HT1080 (cell line): ENCODE results near the gene MTURN. TPM values are rescaled to one million over a fixed set of nuclear protein-coding genes. Genes with fewer than 3 reads are reported as not detected.

Source experiments
- DNase-seq: peaks from one replicate; pipeline ENCODE4 v3.0.0-alpha.2; 2015; ENCODE audit warnings: low read depth
- total RNA-seq: library from RNA; depleted of rRNA; stranded (reverse); fragments of >200 nt; shearing (Covaris generic); gene quantifications from 2 replicates; pipeline ENCODE4 v1.2.3, GENCODE V29; 2014

MTURN gene
- total RNA-seq, 1 experiment from 2014 or later = 2.4 TPM

GRCh38 chr7:30159698-30160143, 24.9 kb downstream of the MTURN start:
- peak; percentile 64 for DNase-seq

DNA sequence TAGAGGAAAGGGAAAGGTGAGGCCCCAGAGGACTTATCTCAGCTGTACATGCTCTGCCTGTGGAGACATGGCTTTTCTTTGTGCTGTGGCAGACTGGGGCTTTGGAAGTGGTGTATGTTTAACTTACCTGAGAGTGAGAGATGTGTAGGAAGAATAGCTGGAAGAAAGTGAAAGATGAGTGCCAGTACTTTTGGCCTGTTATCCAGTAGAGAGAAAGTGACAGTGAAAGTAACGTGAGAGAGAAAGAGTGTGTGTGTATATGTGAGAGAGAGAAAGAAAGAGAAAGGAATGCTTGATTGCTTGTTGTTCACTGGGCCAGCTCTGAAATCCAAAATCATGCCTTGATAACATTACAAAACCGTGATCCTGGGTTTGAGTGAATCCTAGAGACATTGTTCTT, 25.5 kb downstream of the MTURN start:
- DNase-seq = no peak

GRCh38 chr7:30162133-30162532, 27.3 kb downstream of the MTURN start:
- no peak for DNase-seq

DNA sequence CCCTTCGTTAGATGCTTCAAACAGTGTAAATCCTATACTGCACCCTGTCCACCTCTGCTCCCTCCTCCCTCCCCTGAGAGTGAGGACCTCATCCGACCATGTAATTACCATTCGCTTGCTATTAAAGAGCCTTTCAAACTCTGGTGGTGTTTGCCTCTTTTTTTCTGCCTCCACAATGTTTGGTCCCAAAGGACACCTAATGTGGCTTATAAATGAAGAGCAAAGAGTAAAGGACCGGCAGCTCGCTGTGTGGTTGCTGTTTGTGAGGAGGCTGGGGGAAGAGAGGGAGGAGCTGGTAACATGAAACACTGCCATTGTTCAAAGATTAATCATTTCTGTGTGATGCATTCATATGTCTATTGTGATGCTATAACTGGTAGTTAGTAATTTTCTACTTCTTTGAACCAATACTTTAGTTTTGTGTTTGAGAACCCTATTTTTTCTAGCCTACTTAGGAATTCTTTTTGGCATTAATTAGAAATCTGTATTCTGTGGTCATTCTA, 27.9 kb downstream of the MTURN start:
- DNase-seq = peak; percentile 83

- peak; percentile 24 for DNase-seq
These were observed 28.6 kb downstream of the MTURN start for GRCh38 chr7:30163231-30163894.

DNA sequence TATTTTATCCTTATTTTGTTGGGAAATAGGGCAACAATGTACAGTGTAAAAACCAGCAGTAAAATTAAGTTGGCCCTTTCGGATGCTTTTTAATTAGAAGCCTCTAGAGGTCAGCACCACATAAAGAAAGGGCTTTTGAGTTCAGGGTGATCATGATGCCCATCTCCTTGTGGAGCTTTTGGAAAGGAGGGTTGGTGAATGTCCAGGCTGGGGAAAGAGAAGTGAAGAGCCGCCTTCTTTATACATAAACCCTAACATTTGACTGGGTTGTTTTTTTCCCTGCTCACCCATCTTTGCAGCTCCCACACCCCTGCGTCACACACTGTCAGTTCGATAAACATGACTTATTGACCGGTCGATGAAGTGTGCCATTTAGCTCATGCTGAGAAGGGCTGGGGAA, 29.8 kb downstream of the MTURN start:
- peak; percentile 73 for DNase-seq

DNA sequence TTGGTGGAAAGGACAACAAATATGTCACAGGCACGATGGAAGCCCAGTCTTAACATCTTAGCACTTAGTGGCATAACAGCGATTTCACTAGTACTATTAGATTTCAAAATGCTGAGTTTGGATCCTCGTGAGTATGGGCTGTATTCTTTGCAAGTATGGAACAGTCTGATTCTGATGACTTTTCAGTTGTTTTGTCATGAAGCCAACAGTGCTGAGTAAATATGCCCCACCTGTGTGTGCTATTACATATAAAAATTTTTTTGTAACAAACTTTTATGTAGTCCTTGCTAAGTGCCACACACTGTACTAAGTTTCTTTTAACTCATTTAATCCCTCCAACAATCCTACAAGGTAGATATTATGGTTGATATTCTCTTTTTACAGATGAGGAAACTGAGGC, 30.8 kb downstream of the MTURN start:
- no peak for DNase-seq

DNA sequence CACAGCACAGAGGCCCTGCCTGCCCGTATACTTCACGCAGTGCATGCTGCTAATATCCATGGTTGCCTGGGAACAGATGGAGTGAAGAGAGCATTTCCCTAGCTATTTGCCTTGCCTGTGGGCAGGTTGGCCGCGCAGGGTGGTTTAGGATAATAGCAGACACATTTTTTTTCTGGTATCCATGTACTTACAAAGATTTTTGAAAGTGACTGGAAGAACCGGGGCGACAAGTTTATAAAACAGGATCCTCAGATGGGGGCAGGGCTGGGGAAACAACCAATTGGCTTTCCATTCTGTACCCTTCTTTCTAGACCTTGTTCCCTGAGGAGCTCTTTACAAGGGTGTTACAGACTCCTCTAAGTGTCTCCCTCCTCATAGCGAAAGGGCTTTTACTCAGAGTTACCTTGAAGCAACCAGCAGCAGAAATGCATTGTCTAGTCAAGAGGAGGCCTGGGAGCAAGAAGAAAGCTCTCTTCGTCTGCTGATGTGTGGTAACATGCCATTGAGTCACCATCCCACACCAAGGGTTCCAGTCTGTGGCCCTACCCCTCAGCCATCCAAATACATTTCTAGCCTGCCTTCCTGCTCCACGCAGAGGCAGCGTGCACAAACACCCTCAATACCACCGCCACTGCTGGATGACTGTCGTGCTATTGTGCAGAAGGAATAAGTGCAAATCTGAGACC, 31.5 kb downstream of the MTURN start:
- no peak for DNase-seq

- no peak for DNase-seq
These were observed 32.1 kb downstream of the MTURN start for GRCh38 chr7:30166841-30167235.

DNA sequence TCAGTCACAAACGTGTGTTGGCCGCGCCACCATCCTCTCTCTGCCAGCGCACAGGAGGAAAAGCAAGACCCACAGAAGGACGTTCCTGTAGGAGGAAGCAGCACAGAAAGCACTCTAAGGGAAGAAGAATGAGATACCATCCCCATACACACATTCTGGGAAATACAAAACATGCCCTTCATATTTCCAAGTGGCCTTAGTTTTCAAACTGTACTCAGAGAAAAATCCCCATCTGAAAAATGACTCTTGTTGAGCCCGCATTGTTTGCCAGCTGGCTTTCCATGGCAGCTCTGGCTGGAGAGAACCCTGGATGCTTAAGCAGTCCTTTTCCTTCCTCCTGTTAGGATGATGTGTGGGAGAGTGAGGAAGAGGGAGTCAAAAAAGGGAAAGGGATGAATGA, 33.1 kb downstream of the MTURN start:
- DNase-seq = no peak

- peak; percentile 85 for DNase-seq
These were observed 34.2 kb downstream of the MTURN start for GRCh38 chr7:30168835-30169573.

GRCh38 chr7:30169579-30169978, 34.8 kb downstream of the MTURN start:
- DNase-seq = peak; percentile 63

DNA sequence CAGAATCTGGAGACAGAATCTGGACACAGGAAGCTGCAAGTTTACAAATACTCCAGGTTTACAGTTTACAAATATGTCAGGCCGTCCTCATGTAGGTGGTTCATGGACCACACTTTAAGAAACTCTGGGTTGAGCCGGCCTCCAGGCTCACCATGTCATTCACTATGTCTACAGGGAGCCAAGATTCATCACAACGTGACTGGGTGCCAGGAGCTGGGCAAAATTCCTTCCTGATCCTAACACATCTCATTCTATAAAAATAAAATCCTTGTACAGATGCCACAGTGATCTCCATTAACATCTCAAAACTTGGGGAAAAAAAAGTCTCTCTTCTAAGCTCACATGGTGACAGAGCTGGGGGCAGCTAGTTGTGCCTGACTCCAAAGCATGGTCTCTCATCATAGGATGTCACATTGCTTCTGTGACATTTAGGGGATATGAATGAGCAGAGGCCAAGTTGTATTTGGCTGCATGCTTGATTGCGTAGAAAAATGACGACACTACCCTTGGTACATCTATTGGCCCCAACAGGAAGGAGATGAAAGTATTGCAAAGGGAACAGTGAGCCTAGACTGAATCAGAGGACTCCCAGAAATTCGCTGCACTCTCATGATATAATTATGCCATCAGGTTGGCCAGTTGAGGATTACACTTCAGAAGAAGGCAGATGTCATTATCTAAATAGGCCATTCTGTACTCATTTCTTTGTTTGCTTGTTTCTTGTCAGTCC, 35.9 kb downstream of the MTURN start:
- no peak for DNase-seq

DNA sequence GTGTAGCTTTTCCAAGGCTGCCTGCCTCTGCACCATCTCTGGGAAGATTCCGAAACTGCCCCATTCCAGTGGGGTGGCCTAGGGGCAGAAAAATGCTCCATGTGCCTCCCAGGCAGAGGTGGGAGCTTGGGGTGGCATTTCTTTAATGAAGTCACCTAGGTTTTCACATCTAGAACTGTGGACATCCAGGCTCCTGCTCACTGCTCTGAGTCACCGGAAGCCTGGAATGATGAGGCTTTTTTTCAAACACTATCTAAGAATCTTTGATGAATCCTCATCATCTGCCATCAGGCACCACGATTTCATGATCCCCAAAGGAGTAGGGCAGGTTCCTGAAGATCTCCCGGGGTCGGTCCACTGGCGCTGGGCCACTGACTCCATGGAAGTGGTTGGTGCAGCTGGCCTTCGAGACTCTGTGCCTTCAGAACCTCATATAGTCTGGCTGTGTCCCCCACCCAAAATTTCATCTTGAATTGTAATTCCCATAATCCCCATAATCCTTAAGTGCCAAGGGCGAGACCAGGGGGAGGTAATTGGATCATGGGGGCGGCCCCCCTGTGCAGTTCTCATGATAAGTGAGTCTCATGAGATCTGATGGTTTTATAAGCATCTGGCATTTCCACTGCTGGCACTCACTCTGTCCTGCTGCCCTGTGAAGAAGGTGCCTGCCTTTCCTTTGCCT, 37.1 kb downstream of the MTURN start:
- peak; percentile 74 for DNase-seq

DNA sequence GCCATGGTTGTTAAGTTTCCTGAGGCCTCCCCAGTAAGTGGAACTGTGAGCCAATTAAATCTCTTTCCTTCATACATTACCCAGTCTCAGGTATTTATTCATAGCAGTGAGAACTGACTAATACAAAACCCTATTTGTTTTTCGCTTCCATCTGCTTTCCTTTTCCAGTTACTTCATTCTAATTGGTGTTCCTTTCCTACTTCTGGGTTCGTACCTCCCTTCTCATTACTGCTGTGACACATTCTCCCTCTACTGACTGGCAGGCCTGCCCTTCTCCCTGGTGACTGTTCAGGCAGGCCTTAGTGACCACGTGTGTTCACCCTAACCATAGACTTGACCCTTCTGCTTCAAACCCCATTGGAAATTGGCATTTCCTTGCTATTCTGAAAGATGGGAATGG, 37.7 kb downstream of the MTURN start:
- DNase-seq = peak; percentile 35

- DNase-seq = peak; percentile 76
These were observed 38.5 kb downstream of the MTURN start for GRCh38 chr7:30173058-30173897.

DNA sequence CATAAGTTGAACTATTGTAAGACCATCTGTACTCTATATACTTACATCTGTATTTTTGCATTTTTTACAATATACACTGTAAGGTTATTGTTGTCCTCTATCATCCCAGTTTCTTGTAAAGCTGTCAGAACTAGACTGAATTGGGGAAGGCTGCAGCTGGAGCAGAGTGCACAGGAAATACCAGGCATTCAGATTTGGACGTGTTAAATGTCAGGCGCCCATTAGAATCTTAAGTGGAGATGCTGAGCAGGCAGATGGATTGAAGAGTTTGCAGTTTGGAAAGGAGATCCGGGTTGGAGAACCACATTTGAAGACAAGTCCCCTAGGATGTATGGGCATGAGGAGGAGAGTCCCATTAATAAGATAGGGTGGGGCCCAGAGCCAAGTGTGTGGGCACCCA, 40.4 kb downstream of the MTURN start:
- no peak for DNase-seq

GRCh38 chr7:30175636-30176147, 40.9 kb downstream of the MTURN start:
- DNase-seq = no peak

GRCh38 chr7:30176463-30177109, 41.8 kb downstream of the MTURN start:
- DNase-seq = no peak
